Mesenchymal stem cell (in vitro differentiated cells and primary cell): ENCODE data around the gene CZIB.

Experiments
- DNase-seq: peaks from one replicate; pipeline ENCODE4 v3.0.0-alpha.2; 2013
- H2AFZ ChIP-seq: one replicate; pipeline ENCODE4 v1.6.1; 2013; ENCODE audit warnings: low read depth, mild to moderate bottlenecking, control low read depth, inconsistent platforms, low read length, moderate library complexity
- H2AK5ac ChIP-seq: 2 replicates; pipeline ENCODE4 v1.6.1; 2013; ENCODE audit warnings: low read length, moderate library complexity, mild to moderate bottlenecking, inconsistent platforms; ENCODE audit not compliant: severe bottlenecking
- H2BK120ac ChIP-seq: one replicate; pipeline ENCODE4 v1.6.1; 2013; ENCODE audit warnings: low read depth, mild to moderate bottlenecking, inconsistent platforms, low read length, moderate library complexity
- H2BK12ac ChIP-seq, 2 experiments: one replicate each; pipeline ENCODE4 v1.6.1; 2013; ENCODE audit warnings: inconsistent platforms in 2 of 2, low read length in 2 of 2, mild to moderate bottlenecking in 2 of 2, moderate library complexity in 2 of 2, control low read depth in 1 of 2
- H2BK15ac ChIP-seq: one replicate; pipeline ENCODE4 v1.6.1; 2013; ENCODE audit warnings: mild to moderate bottlenecking, low read depth, inconsistent platforms; ENCODE audit not compliant: poor library complexity, severe bottlenecking
- H2BK5ac ChIP-seq: 2 replicates; pipeline ENCODE4 v1.6.1; 2013; ENCODE audit warnings: low read depth, mild to moderate bottlenecking, low read length, control low read depth, inconsistent platforms; ENCODE audit not compliant: poor library complexity, severe bottlenecking
- H3K14ac ChIP-seq, 2 experiments: one replicate each; pipeline ENCODE4 v1.6.1; 2013; ENCODE audit warnings: inconsistent platforms in 2 of 2, low read length in 2 of 2, control low read depth in 1 of 2, mild to moderate bottlenecking in 1 of 2, moderate library complexity in 1 of 2
- H3K18ac ChIP-seq, 2 experiments: one replicate each; pipeline ENCODE4 v1.6.1; 2013; ENCODE audit warnings: inconsistent platforms in 2 of 2, low read length in 2 of 2, control low read depth in 1 of 2, low read depth in 1 of 2, mild to moderate bottlenecking in 1 of 2
- H3K23ac ChIP-seq, 2 experiments: one replicate each; pipeline ENCODE4 v1.6.1; 2013; ENCODE audit warnings: inconsistent platforms in 2 of 2, low read length in 2 of 2, mild to moderate bottlenecking in 2 of 2, moderate library complexity in 2 of 2, control low read depth in 1 of 2
- H3K27ac ChIP-seq: 2 replicates; pipeline ENCODE4 v1.5.1; 2013; ENCODE audit warnings: mild to moderate bottlenecking, moderate library complexity, low read length, control low read depth, inconsistent platforms; ENCODE audit not compliant: poor library complexity, severe bottlenecking
- H3K27me3 ChIP-seq, 2 experiments: 2 replicates each; pipeline versions ENCODE4 v1.6.1 to v1.7.0; 2013; ENCODE audit warnings: low read length in 2 of 2, mild to moderate bottlenecking in 2 of 2, moderate library complexity in 2 of 2, control low read depth in 1 of 2, inconsistent platforms in 1 of 2; ENCODE audit not compliant: control insufficient read depth in 1 of 2, insufficient read depth in 1 of 2
- H3K36me3 ChIP-seq, 2 experiments: 2 replicates each; pipeline versions ENCODE4 v1.6.1 to v1.7.0; 2013; ENCODE audit warnings: low read length in 2 of 2, control low read depth in 1 of 2, inconsistent platforms in 1 of 2, low read depth in 1 of 2, mild to moderate bottlenecking in 1 of 2; ENCODE audit not compliant: insufficient read depth in 2 of 2, control insufficient read depth in 1 of 2
- H3K4ac ChIP-seq, 2 experiments: one replicate each; pipeline ENCODE4 v1.6.1; 2013; ENCODE audit warnings: inconsistent platforms in 2 of 2, low read length in 2 of 2, mild to moderate bottlenecking in 2 of 2, moderate library complexity in 2 of 2, control low read depth in 1 of 2, low read depth in 1 of 2
- H3K4me1 ChIP-seq: 2 replicates; pipeline ENCODE4 v1.6.1; 2013; ENCODE audit warnings: low read depth, low read length, control low read depth; ENCODE audit not compliant: control insufficient read depth, insufficient read depth
- H3K4me2 ChIP-seq: 2 replicates; pipeline ENCODE4 v1.6.1; 2013; ENCODE audit warnings: low read length, mild to moderate bottlenecking, inconsistent platforms; ENCODE audit not compliant: poor library complexity, severe bottlenecking
- H3K4me3 ChIP-seq, 2 experiments: 2 replicates each; pipeline versions ENCODE4 v1.5.1 to v1.7.0; 2013; ENCODE audit warnings: low read length in 2 of 2, mild to moderate bottlenecking in 2 of 2, control low read depth in 1 of 2, low read depth in 1 of 2; ENCODE audit not compliant: insufficient read depth in 1 of 2
- H3K79me1 ChIP-seq: replicated peaks from 2 replicates; pipeline ENCODE4 v1.6.1; 2013; ENCODE audit warnings: mild to moderate bottlenecking, control low read depth, low read length, inconsistent platforms; ENCODE audit not compliant: poor library complexity, severe bottlenecking
- H3K9ac ChIP-seq: 2 replicates; pipeline ENCODE4 v1.7.0; 2013; ENCODE audit warnings: mild to moderate bottlenecking, low read length, moderate library complexity
- H3K9me3 ChIP-seq: 2 replicates; pipeline ENCODE4 v1.7.0; 2013; ENCODE audit warnings: mild to moderate bottlenecking, low read length; ENCODE audit not compliant: control insufficient read depth
- H4K8ac ChIP-seq: one replicate; pipeline ENCODE4 v1.6.1; 2013; ENCODE audit warnings: inconsistent platforms, mild to moderate bottlenecking, low read length, moderate library complexity
- H4K91ac ChIP-seq: one replicate; pipeline ENCODE4 v1.6.1; 2013; ENCODE audit warnings: mild to moderate bottlenecking, low read length, inconsistent platforms
- WGBS: methylation state at CpG from one replicate; pipeline ENCODE4 v1.1.7; 2013; ENCODE audit warnings: mixed read lengths; 5-methylcytosine and 5-hydroxymethylcytosine counted together

The CZIB gene

GRCh38 chr1:53238197-53239155 is 18.0 kb upstream of the CZIB start, which contains the start of gene MAGOH:
Gene MAGOH (minus strand): TSS chr1:53238518. CDS start chr1:53238448, 70 bp downstream.
- Histone ChIP-seq H3K4me3 (peak within 1 kb of the TSS; percentile 97 to 100), H3K36me3 (peaks cover 8 to 27% of the 10 kb centered on the region in 2 experiments)
- 11% methylated on average over 64 of the region's 64 CpGs for WGBS

GRCh38 chr1:53237638-53238037 is 17.2 kb upstream of the CZIB start:
- no peaks in the 10 kb centered on the region for H3K9me3 ChIP-seq
- no peak overlapping the region for H2AFZ ChIP-seq
- 59% methylated on average over 6 of the region's 8 CpGs for WGBS
- H2BK12ac ChIP-seq, result no peak overlapping the region
- H2BK5ac ChIP-seq, result no peak overlapping the region
- H3K18ac ChIP-seq, result no peak overlapping the region
- peak overlapping the region; percentile 92 for H3K4me2 ChIP-seq
- peak overlapping the region; percentile 97 to 100 for H3K4me3 ChIP-seq
- H3K27ac ChIP-seq, result no peak overlapping the region
- H2BK120ac ChIP-seq, result no peak overlapping the region
- H3K4me1 ChIP-seq, result peaks cover 11% of the 10 kb centered on the region
- no peak overlapping the region for H4K91ac ChIP-seq
- peak overlapping the region; percentile 99 for H3K9ac ChIP-seq
- DNase-seq, result no peak
- no peak overlapping the region for H2BK15ac ChIP-seq
- peak overlapping the region; percentile 82 for H4K8ac ChIP-seq
- peaks cover 10 to 35% of the 10 kb centered on the region in 2 experiments for H3K36me3 ChIP-seq
- H3K79me1 ChIP-seq, result peaks cover 19% of the 10 kb centered on the region
- no peak overlapping the region for H3K4ac ChIP-seq
- H3K14ac ChIP-seq, result no peak overlapping the region
- H3K23ac ChIP-seq, result no peak overlapping the region
- H2AK5ac ChIP-seq, result peak overlapping the region; percentile 22
- no peaks in the 10 kb centered on the region for H3K27me3 ChIP-seq

More at GRCh38 chr1:53238197-53239155, 18.0 kb upstream of the CZIB start, which contains the start of gene MAGOH:
- Histone ChIP-seq H3K14ac (peak within 1 kb of the TSS in 1 of 2 experiments; percentile 46), H3K18ac (peak within 1 kb of the TSS; percentile 77 to 86), H3K9ac (peak within 1 kb of the TSS; percentile 99), H3K23ac (peak within 1 kb of the TSS in 1 of 2 experiments; percentile 5), H2AFZ (peak within 1 kb of the TSS; percentile 84), H3K4me1 (peaks cover 11% of the 10 kb centered on the region), H2BK15ac (peak within 1 kb of the TSS; percentile 33), H3K4ac (peak within 1 kb of the TSS; percentile 68 to 75), H4K91ac (peak within 1 kb of the TSS; percentile 52), H3K9me3 (no peaks in the 10 kb centered on the region), H2AK5ac (peak within 1 kb of the TSS; percentile 47), H2BK5ac (peak within 1 kb of the TSS; percentile 39), H2BK12ac (no peak within 1 kb of the TSS), H2BK120ac (peak within 1 kb of the TSS; percentile 78), H3K27ac (peak within 1 kb of the TSS; percentile 52), H3K27me3 (no peaks in the 10 kb centered on the region), H3K4me2 (peak within 1 kb of the TSS; percentile 92), H3K79me1 (peaks cover 17% of the 10 kb centered on the region), H4K8ac (peak within 1 kb of the TSS; percentile 96)
- peak; percentile 97 for DNase-seq

GRCh38 chr1:53220962-53221286 is 490 bp upstream of the CZIB start:
- H2AK5ac ChIP-seq, result peak overlapping the region; percentile 43
- H3K4ac ChIP-seq, result peak overlapping the region in 1 of 2 experiments; percentile 2
- peak overlapping the region; percentile 85 for H3K4me2 ChIP-seq
- H3K4me3 ChIP-seq, result peak overlapping the region in 1 of 2 experiments; percentile 92
- H3K18ac ChIP-seq, result peak overlapping the region; percentile 28 to 94
- H3K36me3 ChIP-seq, result peaks cover 7 to 35% of the 10 kb centered on the region in 2 experiments
- H3K9me3 ChIP-seq, result no peaks in the 10 kb centered on the region
- peak overlapping the region; percentile 92 for H4K8ac ChIP-seq
- no peak overlapping the region for H2BK15ac ChIP-seq
- no peak for DNase-seq
- no peak overlapping the region for H2AFZ ChIP-seq
- peaks cover 22% of the 10 kb centered on the region for H3K79me1 ChIP-seq
- peak overlapping the region; percentile 64 for H3K27ac ChIP-seq
- peak overlapping the region; percentile 96 for H3K9ac ChIP-seq
- H3K23ac ChIP-seq, result no peak overlapping the region
- H2BK12ac ChIP-seq, result no peak overlapping the region
- no peak overlapping the region for H2BK120ac ChIP-seq
- WGBS, result 94% methylated on average over 2 of the region's 3 CpGs
- peaks cover 6% of the 10 kb centered on the region for H3K4me1 ChIP-seq
- no peak overlapping the region for H3K14ac ChIP-seq
- H4K91ac ChIP-seq, result no peak overlapping the region
- H3K27me3 ChIP-seq, result no peaks in the 10 kb centered on the region
- no peak overlapping the region for H2BK5ac ChIP-seq

- H3K27me3 ChIP-seq, result no peaks in the 10 kb centered on the region
- peak overlapping the region; percentile 96 for H3K9ac ChIP-seq
- H3K14ac ChIP-seq, result no peak overlapping the region
- peak overlapping the region in 1 of 2 experiments; percentile 69 for H3K4ac ChIP-seq
- no peak overlapping the region for H3K18ac ChIP-seq
- H2BK12ac ChIP-seq, result no peak overlapping the region
- H4K8ac ChIP-seq, result no peak overlapping the region
- no peak for DNase-seq
- no peak overlapping the region for H4K91ac ChIP-seq
- H3K27ac ChIP-seq, result peak overlapping the region; percentile 98
- WGBS, result 52% methylated on average over 8 of the region's 8 CpGs
- peaks cover 6% of the 10 kb centered on the region for H3K4me1 ChIP-seq
- peak overlapping the region; percentile 36 for H2AK5ac ChIP-seq
- H2BK5ac ChIP-seq, result no peak overlapping the region
- H2BK15ac ChIP-seq, result no peak overlapping the region
- peak overlapping the region in 1 of 2 experiments; percentile 92 for H3K4me3 ChIP-seq
- H2AFZ ChIP-seq, result no peak overlapping the region
- no peak overlapping the region for H2BK120ac ChIP-seq
- peaks cover 7 to 41% of the 10 kb centered on the region in 2 experiments for H3K36me3 ChIP-seq
- H3K9me3 ChIP-seq, result no peaks in the 10 kb centered on the region
- peaks cover 22% of the 10 kb centered on the region for H3K79me1 ChIP-seq
- no peak overlapping the region for H3K23ac ChIP-seq
- H3K4me2 ChIP-seq, result peak overlapping the region; percentile 85
Observed at GRCh38 chr1:53219711-53220110, 723 bp downstream of the CZIB start.
